CD14-positive monocyte (primary cell): Measurements from ENCODE around the gene SLC4A7. TPM values are rescaled to one million over a fixed set of nuclear protein-coding genes. Genes with fewer than 3 reads are reported as not detected.

Experiments
- DNase-seq, 3 donors: peaks; one replicate each; pipeline ENCODE4 v3.0.0-alpha.2; 2011 to 2022
- H2AFZ ChIP-seq: 2 replicates; pipeline ENCODE4 v1.6.0; 2012; ENCODE audit warnings: mild to moderate bottlenecking, low read depth, low read length, inconsistent platforms; ENCODE audit not compliant: insufficient read depth, poor library complexity, severe bottlenecking
- H3K27ac ChIP-seq, 2 donors: 1 replicate in 1 of 2; 2 replicates in 1 of 2; pipeline ENCODE4 v1.5.1; 2012 to 2013; ENCODE audit warnings: low read length in 2 of 2, control low read depth in 1 of 2, inconsistent platforms in 1 of 2, low read depth in 1 of 2, mild to moderate bottlenecking in 1 of 2
- H3K27me3 ChIP-seq, 2 donors: one replicate each; pipeline versions ENCODE4 v1.6.0 to v1.6.1; 2011 to 2013; ENCODE audit warnings: low read length in 2 of 2; ENCODE audit not compliant: control insufficient read depth in 2 of 2, insufficient read depth in 2 of 2
- H3K36me3 ChIP-seq, 2 donors: replicated peaks in 1 of 2; 1 replicate in 1 of 2; 2 replicates in 1 of 2; pipeline versions ENCODE4 v1.5.1 to v1.6.1; 2012 to 2013; ENCODE audit warnings: low read length in 2 of 2, control low read depth in 1 of 2, inconsistent platforms in 1 of 2, mild to moderate bottlenecking in 1 of 2; ENCODE audit not compliant: insufficient read depth in 2 of 2, control insufficient read depth in 1 of 2
- H3K4me1 ChIP-seq, 2 donors: 1 replicate in 1 of 2; 2 replicates in 1 of 2; pipeline versions ENCODE4 v1.5.1 to v1.6.1; 2012 to 2013; ENCODE audit warnings: low read length in 2 of 2, control low read depth in 1 of 2, inconsistent platforms in 1 of 2, mild to moderate bottlenecking in 1 of 2, moderate library complexity in 1 of 2; ENCODE audit not compliant: insufficient read depth in 2 of 2, control insufficient read depth in 1 of 2
- H3K4me2 ChIP-seq: replicated peaks from 2 replicates; pipeline ENCODE3; 2012; ENCODE audit warnings: low read length, moderate library complexity, mild to moderate bottlenecking; ENCODE audit not compliant: poor library complexity, severe bottlenecking; ENCODE audit errors: extremely low read depth
- H3K4me3 ChIP-seq, 3 experiments: fragments of 200-600 bp in 1 of 3; sonication (generic) in 1 of 3; replicated peaks in 1 of 3; 1 replicate in 2 of 3; 2 replicates in 1 of 3; pipeline ENCODE4 v1.5.1; 2011 to 2013; ENCODE audit warnings: low read length in 3 of 3, mild to moderate bottlenecking in 3 of 3, control low read depth in 2 of 3, low read depth in 2 of 3, inconsistent platforms in 1 of 3, moderate library complexity in 1 of 3
- H3K79me2 ChIP-seq: 2 replicates; pipeline ENCODE4 v1.6.0; 2012; ENCODE audit warnings: mild to moderate bottlenecking, control low read depth, inconsistent platforms, low read length, moderate library complexity; ENCODE audit not compliant: insufficient read depth
- H3K9ac ChIP-seq: 2 replicates; pipeline ENCODE4 v1.6.0; 2017; ENCODE audit warnings: low read length, mild to moderate bottlenecking; ENCODE audit not compliant: insufficient read depth, poor library complexity, severe bottlenecking
- H3K9me3 ChIP-seq, 2 donors: replicated peaks in 1 of 2; 1 replicate in 1 of 2; 2 replicates in 1 of 2; pipeline versions ENCODE4 v1.5.1 to v1.6.1; 2012 to 2013; ENCODE audit warnings: low read length in 2 of 2, control low read depth in 1 of 2; ENCODE audit not compliant: control insufficient read depth in 1 of 2, insufficient read depth in 1 of 2
- H4K20me1 ChIP-seq: 2 replicates; pipeline ENCODE4 v1.6.0; 2012; ENCODE audit warnings: mild to moderate bottlenecking, low read length, control low read depth, moderate library complexity; ENCODE audit not compliant: insufficient read depth
- H3K27ac Mint-ChIP-seq, 7 donors: one replicate each; pipeline ENCODE4 v1.8.0; 2020; ENCODE audit warnings: mild to moderate bottlenecking in 7 of 7, mixed read lengths in 7 of 7, moderate library complexity in 6 of 7, inconsistent platforms in 2 of 7
- H3K27me3 Mint-ChIP-seq, 3 donors: one replicate each; pipeline ENCODE4 v1.8.0; 2021 to 2022; ENCODE audit warnings: low read depth in 3 of 3, mild to moderate bottlenecking in 3 of 3, mixed read lengths in 3 of 3, moderate library complexity in 3 of 3, inconsistent platforms in 1 of 3
- H3K36me3 Mint-ChIP-seq, 2 donors: one replicate each; pipeline ENCODE4 v1.8.0; 2020; ENCODE audit warnings: mixed read lengths in 2 of 2, inconsistent platforms in 1 of 2, mild to moderate bottlenecking in 1 of 2
- H3K4me1 Mint-ChIP-seq: one replicate; pipeline ENCODE4 v1.8.0; 2020; ENCODE audit warnings: mild to moderate bottlenecking, mixed read lengths
- H3K4me3 Mint-ChIP-seq, 2 donors: one replicate each; pipeline ENCODE4 v1.8.0; 2020; ENCODE audit warnings: mild to moderate bottlenecking in 2 of 2, mixed read lengths in 2 of 2, moderate library complexity in 1 of 2
- H3K9me3 Mint-ChIP-seq, 7 donors: one replicate each; pipeline ENCODE4 v1.8.0; 2020 to 2022; ENCODE audit warnings: mixed read lengths in 7 of 7, mild to moderate bottlenecking in 6 of 7, moderate library complexity in 6 of 7, inconsistent platforms in 2 of 7
- CTCF ChIP-seq: fragments of 200-600 bp; IDR thresholded peaks from one replicate; pipeline ENCODE4 v1.8.0; 2022; ENCODE audit warnings: antibody characterized with exemption, mild to moderate bottlenecking
- WGBS: methylation state at CpG from one replicate; pipeline ENCODE4 v1.1.5; 2013; ENCODE audit warnings: missing lambda C conversion rate; ENCODE audit not compliant: insufficient coverage; 5-methylcytosine and 5-hydroxymethylcytosine counted together
- intact Hi-C, 2 donors: fragments of 100-400 bp; cut with micrococcal nuclease; formaldehyde crosslinking; loops; one replicate each; pipeline versions ENCODE4 v1.15.0 to v1.15.1; 2023
- polyA plus RNA-seq, 3 donors: library from polyadenylated mRNA; depleted of rRNA in 1 of 3; unstranded in 2 of 3; stranded (reverse) in 1 of 3; fragments of 300-500 nt in 2 of 3; fragments of >200 nt in 1 of 3; fragmentation: Illumina TruSeq in 2 of 3; gene quantifications; 1 replicate in 2 of 3; 2 replicates in 1 of 3; pipeline ENCODE4 v1.2.3, GENCODE V29; 2012 to 2021

SLC4A7 gene
- polyA plus RNA-seq, 3 donors = 5.4 to 7.6 (median 5.5) TPM

DNA sequence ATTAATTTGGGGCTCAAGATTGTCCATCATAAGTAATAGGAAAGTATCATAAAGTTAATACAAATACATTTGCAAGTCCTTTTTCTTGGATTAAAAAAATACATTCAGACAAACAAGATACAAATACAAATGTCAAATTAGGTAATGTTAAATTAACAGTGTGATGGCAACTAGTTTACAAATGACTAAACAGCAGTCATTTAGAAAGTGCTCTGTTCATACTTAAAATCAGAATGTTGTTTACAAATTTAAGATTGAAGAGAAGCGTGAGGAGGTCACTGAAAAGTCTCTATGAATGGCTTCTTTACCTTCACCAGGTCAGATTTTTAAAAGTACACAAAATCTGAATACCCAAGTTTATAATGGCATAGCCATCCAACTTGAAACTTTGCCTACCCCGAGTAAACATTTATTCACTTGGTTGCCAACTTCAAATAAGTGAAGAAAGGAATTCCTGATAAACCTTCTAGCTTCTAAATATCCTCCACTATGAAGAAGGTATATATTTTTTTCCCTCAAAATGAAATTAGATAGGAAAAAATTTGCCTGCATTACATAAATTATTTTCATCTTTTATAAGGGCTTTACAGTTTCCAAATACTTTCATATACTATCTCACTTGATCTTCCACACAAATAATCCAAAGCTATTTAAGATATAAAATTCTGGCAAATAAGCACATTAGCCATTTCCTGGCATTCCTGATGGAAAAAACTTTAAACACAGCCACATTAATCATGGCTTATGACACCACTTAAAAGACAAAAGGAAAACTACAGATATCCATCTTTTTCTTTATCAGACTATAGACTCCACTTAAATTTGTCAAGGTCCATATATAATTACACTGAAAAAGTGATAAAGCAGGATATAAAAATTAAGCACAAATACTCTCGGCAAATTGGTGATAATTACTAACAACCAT is 103.5 kb downstream of the SLC4A7 start:
- Histone ChIP-seq H3K79me2 (no peaks in the 10 kb centered on the region), H3K27ac (no peak overlapping the region), H3K4me1 (peaks cover 0 to 2% of the 10 kb centered on the region in 2 donors), H3K36me3 (peaks cover 36 to 71% of the 10 kb centered on the region in 2 donors), H3K4me3 (no peak overlapping the region), H3K9ac (no peak overlapping the region), H3K4me2 (no peak overlapping the region), H3K9me3 (no peaks in the 10 kb centered on the region), H3K27me3 (no peaks in the 10 kb centered on the region), H2AFZ (no peak overlapping the region), H4K20me1 (no peaks in the 10 kb centered on the region)
- H3K27ac Mint-ChIP-seq = no peak overlapping the region
- H3K4me3 Mint-ChIP-seq = no peak overlapping the region
- no peak for DNase-seq
- no peaks in the 10 kb centered on the region for H3K27me3 Mint-ChIP-seq
- no peaks in the 10 kb centered on the region for H3K9me3 Mint-ChIP-seq
- intact Hi-C loops = no loop called here
- H3K36me3 Mint-ChIP-seq = peaks cover 35 to 37% of the 10 kb centered on the region in 2 donors
- 100% methylated on average over 1 of the region's 3 CpGs for WGBS
- no peak for TF ChIP-seq CTCF
- H3K4me1 Mint-ChIP-seq = peaks cover 3% of the 10 kb centered on the region

DNA sequence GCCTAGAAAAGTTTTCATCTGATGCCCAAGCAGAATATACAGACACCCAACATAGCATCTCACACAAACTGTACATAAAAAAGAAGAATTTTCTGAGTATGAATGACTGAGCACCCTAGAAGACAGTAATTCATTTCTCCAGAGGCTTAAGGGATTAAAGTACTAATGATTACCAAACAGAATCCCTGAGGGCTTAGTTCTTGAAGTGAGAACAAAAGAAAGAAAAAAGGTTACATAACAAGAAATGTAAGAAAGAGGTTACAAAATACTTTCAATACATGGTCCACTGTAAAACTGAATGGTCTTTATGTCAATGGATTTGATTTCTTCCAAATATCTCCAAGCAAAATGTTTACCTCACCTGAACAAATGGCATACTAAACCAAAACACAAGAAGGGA is 105.9 kb downstream of the SLC4A7 start:
- no peak for TF ChIP-seq CTCF
- no peaks in the 10 kb centered on the region for H3K9me3 ChIP-seq
- H3K27me3 ChIP-seq = no peaks in the 10 kb centered on the region
- H3K79me2 ChIP-seq = no peaks in the 10 kb centered on the region
- Mint-ChIP-seq H3K27me3 (no peaks in the 10 kb centered on the region), H3K4me3 (no peak overlapping the region), H3K27ac (no peak overlapping the region), H3K4me1 (no peaks in the 10 kb centered on the region), H3K36me3 (peaks cover 29 to 33% of the 10 kb centered on the region in 2 donors), H3K9me3 (no peaks in the 10 kb centered on the region)
- no peaks in the 10 kb centered on the region for H4K20me1 ChIP-seq
- H3K9ac ChIP-seq = no peak overlapping the region
- intact Hi-C loops = no loop called here
- H3K4me3 ChIP-seq = no peak overlapping the region
- H3K36me3 ChIP-seq = peaks cover 30 to 63% of the 10 kb centered on the region in 2 donors
- H3K4me2 ChIP-seq = no peak overlapping the region
- no peaks in the 10 kb centered on the region for H3K4me1 ChIP-seq
- no peak overlapping the region for H2AFZ ChIP-seq
- H3K27ac ChIP-seq = no peak overlapping the region
- DNase-seq = no peak
